ENCODE measurements around the gene MGAT3.

GRCh38 chr22:39471381-39472141, 14.7 kb downstream of the MGAT3 start:
- no peak for TF ChIP-seq ZNF274 (IDR thresholded peaks at IDR 0.05; ENCODE audit: low read depth, low read length)
- no peak for TF ChIP-seq YY1 (IDR thresholded peaks at IDR 0.05; ENCODE audit: insufficient read depth, insufficient read length)

All from NT2/D1 (cell line).